GM18520 (cell line): ENCODE measurements around the gene CRISP3.

Experiments used
- ATAC-seq: cut with Tn5 transposase; IDR thresholded peaks from one replicate; pipeline ENCODE4 v1.9.1; 2021; ENCODE audit not compliant: unreplicated experiment

CRISP3 gene

GRCh38 chr6:49692534-49692933, 51.7 kb downstream of the CRISP3 start:
- no peak for ATAC-seq
